Prostate gland (tissue), 2 donors: ENCODE measurements around the gene MAMDC2. TPM values are rescaled to one million over a fixed set of nuclear protein-coding genes. Genes with fewer than 3 reads are reported as not detected.

Experiments
- DNase-seq: peaks from one replicate; pipeline ENCODE4 v3.0.0-alpha.2; 2019; ENCODE audit warnings: low spot score
- H3K27ac ChIP-seq, 2 donors: fragments of 200-600 bp; sonication (generic); 2 replicates each; pipeline ENCODE4 v1.5.1; 2017 to 2019
- H3K27me3 ChIP-seq: fragments of 200-600 bp; sonication (generic); replicated peaks from 2 replicates; pipeline ENCODE4 v1.5.1; 2019; ENCODE audit not compliant: insufficient read depth
- H3K36me3 ChIP-seq, 2 donors: fragments of 200-600 bp; sonication (generic); 1 replicate in 1 of 2; 2 replicates in 1 of 2; pipeline versions ENCODE4 v1.5.1 to v1.8.1; 2017 to 2019
- H3K4me1 ChIP-seq: fragments of 200-600 bp; sonication (generic); replicated peaks from 2 replicates; pipeline ENCODE4 v1.5.1; 2019
- H3K4me3 ChIP-seq, 2 donors: fragments of 200-600 bp; sonication (generic); 2 replicates each; pipeline ENCODE4 v1.5.1; 2017 to 2019
- H3K9me3 ChIP-seq: fragments of 200-600 bp; sonication (generic); 2 replicates; pipeline ENCODE4 v1.5.1; 2017
- CTCF ChIP-seq, 4 experiments: fragments of 200-600 bp in 2 of 4; fragments of 450-650 bp in 2 of 4; sonication (generic) in 2 of 4; IDR thresholded peaks; 1 replicate in 3 of 4; 2 replicates in 1 of 4; pipeline ENCODE4 v1.5.1; 2016 to 2019; ENCODE audit warnings: antibody characterized with exemption in 4 of 4, mild to moderate bottlenecking in 2 of 4, moderate library complexity in 2 of 4
- POLR2A ChIP-seq: fragments of 450-650 bp; IDR thresholded peaks from one replicate; pipeline ENCODE4 v1.6.1; 2016; ENCODE audit warnings: antibody characterized with exemption, mild to moderate bottlenecking
- POLR2AphosphoS5 ChIP-seq: sonication (generic); formaldehyde crosslinking; IDR thresholded peaks from one replicate; pipeline ENCODE4 v1.6.1; 2017; ENCODE audit warnings: antibody characterized with exemption
- WGBS: methylation state at CpG from one replicate; pipeline ENCODE4 v1.1.5; 2018; 5-methylcytosine and 5-hydroxymethylcytosine counted together
- intact Hi-C: fragments of 100-400 bp; cut with DNase I; formaldehyde crosslinking; loops from one replicate; pipeline ENCODE4 v1.14.2; 2022
- total RNA-seq, 2 donors: library from RNA; depleted of rRNA; stranded (reverse); fragments of >200 nt; gene quantifications; one replicate each; pipeline ENCODE4 v1.1.0, GENCODE V29; 2016

The MAMDC2 gene
- total RNA-seq, 2 donors from 2014 or later: 4.2 to 33.8 TPM

GRCh38 chr9:70143394-70144130, 99.9 kb downstream of the MAMDC2 start:
- no peak for DNase-seq
- 74% methylated on average over 3 of the region's 3 CpGs for WGBS
- Histone ChIP-seq H3K27ac (no peak overlapping the region), H3K36me3 (no peaks in the 10 kb centered on the region), H3K4me3 (no peak overlapping the region), H3K9me3 (no peaks in the 10 kb centered on the region), H3K4me1 (no peaks in the 10 kb centered on the region), H3K27me3 (no peaks in the 10 kb centered on the region)
- intact Hi-C loops: loop anchor here (10.0 kb wide), 1 partner anchor 81 kb away; no protein-coding TSS in a partner anchor
- no peak for TF ChIP-seq POLR2A
- no peak for TF ChIP-seq POLR2AphosphoS5
- no peak for TF ChIP-seq CTCF (IDR thresholded peaks at IDR 0.05)

- TF ChIP-seq POLR2A (no peak), CTCF (IDR thresholded peaks at IDR 0.05) (no peak), POLR2AphosphoS5 (no peak)
- 42% methylated on average over 1 of the region's 1 CpG for WGBS
- no peak overlapping the region for H3K27ac ChIP-seq
- H3K27me3 ChIP-seq: no peaks in the 10 kb centered on the region
- H3K36me3 ChIP-seq: no peaks in the 10 kb centered on the region
- H3K9me3 ChIP-seq: no peaks in the 10 kb centered on the region
- no peaks in the 10 kb centered on the region for H3K4me1 ChIP-seq
- no peak for DNase-seq
- no peak overlapping the region for H3K4me3 ChIP-seq
- intact Hi-C loops: loop anchor here (10.0 kb wide), 1 partner anchor 81 kb away; no protein-coding TSS in a partner anchor
Measured at GRCh38 chr9:70144131-70144503, 100.5 kb downstream of the MAMDC2 start.

- Histone ChIP-seq H3K27me3 (no peaks in the 10 kb centered on the region), H3K9me3 (no peaks in the 10 kb centered on the region), H3K36me3 (no peaks in the 10 kb centered on the region), H3K4me1 (no peaks in the 10 kb centered on the region), H3K27ac (no peak overlapping the region), H3K4me3 (no peak overlapping the region)
- intact Hi-C loops: loop anchor here (10.0 kb wide), 1 partner anchor 79 kb away; no protein-coding TSS in a partner anchor
- 95% methylated on average over 4 of the region's 4 CpGs for WGBS
- TF ChIP-seq CTCF (IDR thresholded peaks at IDR 0.05): no peak
- no peak for TF ChIP-seq POLR2A
- TF ChIP-seq POLR2AphosphoS5: no peak
- DNase-seq: no peak
Measured at GRCh38 chr9:70145981-70146380, 102.3 kb downstream of the MAMDC2 start.

GRCh38 chr9:70147196-70147595, 103.5 kb downstream of the MAMDC2 start:
- Histone ChIP-seq H3K36me3 (peaks cover 0 to 5% of the 10 kb centered on the region in 2 donors), H3K27me3 (no peaks in the 10 kb centered on the region), H3K27ac (no peak overlapping the region), H3K9me3 (no peaks in the 10 kb centered on the region), H3K4me1 (no peaks in the 10 kb centered on the region), H3K4me3 (no peak overlapping the region)
- intact Hi-C loops: loop anchor here (10.0 kb wide), 1 partner anchor 78 kb away; no protein-coding TSS in a partner anchor
- DNase-seq: no peak
- WGBS: 80% methylated on average over 1 of the region's 1 CpG
- no peak for TF ChIP-seq POLR2AphosphoS5

GRCh38 chr9:70147651-70148050, 104.0 kb downstream of the MAMDC2 start:
- Histone ChIP-seq H3K9me3 (no peaks in the 10 kb centered on the region), H3K36me3 (peaks cover 0 to 5% of the 10 kb centered on the region in 2 donors), H3K4me1 (no peaks in the 10 kb centered on the region), H3K4me3 (no peak overlapping the region), H3K27me3 (no peaks in the 10 kb centered on the region), H3K27ac (no peak overlapping the region)
- DNase-seq: no peak
- TF ChIP-seq POLR2AphosphoS5 (no peak), CTCF (IDR thresholded peaks at IDR 0.05) (no peak), POLR2A (no peak)
- intact Hi-C loops: loop anchor here (10.0 kb wide), 1 partner anchor 77 kb away; no protein-coding TSS in a partner anchor
- WGBS: 89% methylated on average over 3 of the region's 3 CpGs
